ENCODE measurements around the gene CA12. TPM values are rescaled to one million over a fixed set of nuclear protein-coding genes. Genes with fewer than 3 reads are reported as not detected.

The CA12 gene
- total RNA-seq, 1 donor from 2014 or later, result 0.36 TPM

- DNase-seq (ENCODE audit: low spot score), result no peak
- no peak overlapping the region for H3K4me3 Mint-ChIP-seq
- intact Hi-C loops (cut with micrococcal nuclease), result loop anchor here (5.0 kb wide), 1 partner anchor 775 kb away; no protein-coding TSS in a partner anchor
- peaks cover 8% of the 10 kb centered on the region for H3K4me1 Mint-ChIP-seq (ENCODE audit: low read depth)
- no peaks in the 10 kb centered on the region for H3K9me3 Mint-ChIP-seq
- no peaks in the 10 kb centered on the region for H3K27me3 Mint-ChIP-seq (ENCODE audit: insufficient read depth)
- H3K36me3 Mint-ChIP-seq (ENCODE audit: low read depth), result peaks cover 2% of the 10 kb centered on the region
- no peak overlapping the region for H3K27ac Mint-ChIP-seq
Measured at GRCh38 chr15:63292241-63292640, 89.4 kb downstream of the CA12 start.

DNA sequence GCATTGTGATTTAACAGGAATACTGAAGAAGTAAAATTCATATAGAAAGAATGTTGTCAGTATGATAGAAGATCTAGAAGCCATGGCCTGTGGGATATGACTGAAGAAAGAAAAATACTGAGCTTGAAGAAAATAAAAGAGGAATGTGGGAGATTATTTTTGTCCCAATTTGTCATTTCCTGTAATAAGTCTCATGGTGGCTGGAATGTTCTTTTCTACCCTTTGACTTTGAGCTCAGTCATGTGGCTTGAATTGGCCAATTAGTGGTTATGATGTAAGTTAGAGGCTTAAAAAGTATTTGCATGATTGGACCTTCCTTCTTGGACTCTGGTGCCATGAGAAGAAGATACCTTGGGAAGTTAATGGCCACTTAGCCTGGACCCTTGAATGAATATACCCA lies 90.1 kb downstream of the CA12 start:
- Mint-ChIP-seq H3K9me3 (no peaks in the 10 kb centered on the region), H3K4me1 (ENCODE audit: low read depth) (peaks cover 8% of the 10 kb centered on the region), H3K36me3 (ENCODE audit: low read depth) (peaks cover 3% of the 10 kb centered on the region), H3K27me3 (ENCODE audit: insufficient read depth) (no peaks in the 10 kb centered on the region), H3K4me3 (no peak overlapping the region), H3K27ac (no peak overlapping the region)
- no peak for DNase-seq (ENCODE audit: low spot score)
- intact Hi-C loops (cut with micrococcal nuclease), result loop anchor here (5.0 kb wide), 1 partner anchor 776 kb away; no protein-coding TSS in a partner anchor

DNA sequence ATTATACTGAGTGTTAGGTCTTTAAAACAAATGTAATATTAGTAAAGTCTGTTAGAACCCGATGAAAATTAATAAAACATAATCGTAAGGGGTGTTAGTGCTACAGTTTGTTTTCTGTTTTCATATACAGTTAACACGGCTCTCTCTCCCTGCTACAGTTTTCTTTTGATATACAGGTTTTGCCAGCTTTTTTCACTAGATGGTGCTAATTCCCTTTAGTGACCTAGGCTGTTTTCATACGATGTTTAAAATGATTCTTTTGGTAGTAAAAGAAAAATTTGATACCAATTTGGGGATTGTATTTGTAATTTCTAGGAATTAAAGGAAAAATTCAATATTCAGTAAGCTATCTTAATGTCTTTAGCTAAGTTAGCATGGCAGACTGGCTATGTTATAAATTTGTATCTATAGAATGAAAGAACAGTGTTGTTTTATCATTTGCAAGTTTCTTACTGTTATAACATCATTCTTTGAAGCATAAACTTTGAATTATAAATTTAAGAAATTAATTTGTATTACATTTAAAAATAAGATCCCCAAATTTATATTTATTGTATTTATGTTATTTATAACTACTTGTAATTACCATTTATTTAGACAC lies 92.8 kb downstream of the CA12 start:
- Mint-ChIP-seq H3K4me1 (ENCODE audit: low read depth) (peaks cover 8% of the 10 kb centered on the region), H3K27ac (no peak overlapping the region), H3K27me3 (ENCODE audit: insufficient read depth) (peaks cover 3% of the 10 kb centered on the region), H3K4me3 (no peak overlapping the region), H3K36me3 (ENCODE audit: low read depth) (peaks cover 4% of the 10 kb centered on the region), H3K9me3 (no peaks in the 10 kb centered on the region)
- no peak for DNase-seq (ENCODE audit: low spot score)
- intact Hi-C loops (cut with micrococcal nuclease), result loop anchor here (1.0 to 2.0 kb wide), 2 partner anchors 114 to 178 kb away; no protein-coding TSS in a partner anchor

- peaks cover 8% of the 10 kb centered on the region for H3K4me1 Mint-ChIP-seq (ENCODE audit: low read depth)
- intact Hi-C loops (cut with micrococcal nuclease), result loop anchor here (1.0 to 2.0 kb wide), 2 partner anchors 115 to 178 kb away; no protein-coding TSS in a partner anchor
- H3K9me3 Mint-ChIP-seq, result no peaks in the 10 kb centered on the region
- H3K4me3 Mint-ChIP-seq, result no peak overlapping the region
- no peak overlapping the region for H3K27ac Mint-ChIP-seq
- H3K36me3 Mint-ChIP-seq (ENCODE audit: low read depth), result peaks cover 6% of the 10 kb centered on the region
- no peak for DNase-seq (ENCODE audit: low spot score)
- peaks cover 3% of the 10 kb centered on the region for H3K27me3 Mint-ChIP-seq (ENCODE audit: insufficient read depth)
Measured at GRCh38 chr15:63288342-63288741, 93.3 kb downstream of the CA12 start.

DNA sequence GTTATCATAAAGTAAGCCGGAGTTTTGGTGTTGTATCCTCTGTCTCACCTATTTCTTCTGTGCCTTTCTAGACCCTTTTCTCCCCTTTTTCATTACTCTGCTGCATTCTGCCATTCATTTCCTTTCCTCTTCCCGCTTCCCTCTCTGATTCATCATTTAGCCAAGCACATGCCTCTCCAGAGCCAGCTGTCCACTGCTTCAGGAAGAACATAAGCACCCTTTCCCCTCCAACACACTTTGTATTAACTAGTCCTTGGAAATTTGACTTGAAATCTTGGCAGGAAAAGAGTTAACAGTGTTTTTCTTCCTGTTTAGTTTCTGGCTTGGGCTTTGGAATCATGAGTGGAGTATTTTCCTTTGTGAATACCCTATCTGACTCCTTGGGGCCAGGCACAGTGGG lies 94.5 kb downstream of the CA12 start:
- Mint-ChIP-seq H3K27ac (no peak overlapping the region), H3K27me3 (ENCODE audit: insufficient read depth) (peaks cover 3% of the 10 kb centered on the region), H3K4me3 (no peak overlapping the region), H3K36me3 (ENCODE audit: low read depth) (peaks cover 6% of the 10 kb centered on the region), H3K4me1 (ENCODE audit: low read depth) (peaks cover 8% of the 10 kb centered on the region), H3K9me3 (no peaks in the 10 kb centered on the region)
- intact Hi-C loops (cut with micrococcal nuclease), result no loop called here
- no peak for DNase-seq (ENCODE audit: low spot score)

- peaks cover 3% of the 10 kb centered on the region for H3K27me3 Mint-ChIP-seq (ENCODE audit: insufficient read depth)
- H3K4me3 Mint-ChIP-seq, result no peak overlapping the region
- DNase-seq (ENCODE audit: low spot score), result no peak
- H3K36me3 Mint-ChIP-seq (ENCODE audit: low read depth), result peaks cover 6% of the 10 kb centered on the region
- intact Hi-C loops (cut with micrococcal nuclease), result no loop called here
- no peaks in the 10 kb centered on the region for H3K9me3 Mint-ChIP-seq
- H3K4me1 Mint-ChIP-seq (ENCODE audit: low read depth), result peaks cover 8% of the 10 kb centered on the region
- H3K27ac Mint-ChIP-seq, result no peak overlapping the region
Measured at GRCh38 chr15:63284335-63284734, 97.3 kb downstream of the CA12 start.

DNA sequence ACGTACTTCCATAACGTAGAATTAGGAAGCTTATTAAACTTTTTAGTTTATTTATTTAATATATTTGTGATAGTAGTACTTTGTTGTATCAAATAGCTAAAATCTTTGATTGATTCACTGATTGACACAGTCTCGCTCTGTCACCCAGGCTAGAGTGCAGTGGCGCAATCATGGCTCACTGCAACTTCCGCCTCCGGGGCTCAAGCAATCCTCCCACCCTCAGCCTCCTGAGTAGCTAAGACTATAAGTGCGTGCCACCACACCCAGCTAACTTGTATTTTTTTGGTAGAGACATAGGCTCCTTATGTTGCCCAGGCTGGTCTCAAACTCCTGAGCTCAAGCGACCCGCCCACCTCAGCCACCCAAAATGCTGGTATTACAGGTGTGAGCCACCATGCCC lies 98.5 kb downstream of the CA12 start:
- Mint-ChIP-seq H3K4me1 (ENCODE audit: low read depth) (no peaks in the 10 kb centered on the region), H3K36me3 (ENCODE audit: low read depth) (peaks cover 6% of the 10 kb centered on the region), H3K4me3 (no peak overlapping the region), H3K9me3 (no peaks in the 10 kb centered on the region), H3K27ac (no peak overlapping the region), H3K27me3 (ENCODE audit: insufficient read depth) (peaks cover 3% of the 10 kb centered on the region)
- intact Hi-C loops (cut with micrococcal nuclease), result no loop called here
- no peak for DNase-seq (ENCODE audit: low spot score)

GRCh38 chr15:63277893-63278456 lies 103.7 kb downstream of the CA12 start:
- Mint-ChIP-seq H3K27me3 (ENCODE audit: insufficient read depth) (no peaks in the 10 kb centered on the region), H3K27ac (peak overlapping the region; percentile 59), H3K4me3 (peak overlapping the region; percentile 79), H3K4me1 (ENCODE audit: low read depth) (peaks cover 33% of the 10 kb centered on the region), H3K36me3 (ENCODE audit: low read depth) (peaks cover 8% of the 10 kb centered on the region), H3K9me3 (no peaks in the 10 kb centered on the region)
- no peak for DNase-seq (ENCODE audit: low spot score)
- intact Hi-C loops (cut with micrococcal nuclease), result loop anchor here (1.0 to 5.0 kb wide), 5 partner anchors 46 to 231 kb away; partner anchors contain the start of genes LACTB and RPS27L

GRCh38 chr15:63277038-63277892 lies 104.4 kb downstream of the CA12 start, which contains the start of gene APH1B:
APH1B (plus strand) TSS chr15:63277605; CDS start chr15:63277624, 19 bp downstream.
- H3K9me3 Mint-ChIP-seq, result no peaks in the 10 kb centered on the region
- peak; percentile 80 for DNase-seq (ENCODE audit: low spot score)
- no peaks in the 10 kb centered on the region for H3K27me3 Mint-ChIP-seq (ENCODE audit: insufficient read depth)
- peak within 1 kb of the TSS; percentile 89 for H3K4me3 Mint-ChIP-seq
- intact Hi-C loops (cut with micrococcal nuclease), result loop anchor here (1.0 to 5.0 kb wide), 5 partner anchors 45 to 230 kb away; partner anchors contain the start of genes LACTB and RPS27L
- peaks cover 37% of the 10 kb centered on the region for H3K4me1 Mint-ChIP-seq (ENCODE audit: low read depth)
- H3K27ac Mint-ChIP-seq, result peak within 1 kb of the TSS; percentile 92
- H3K36me3 Mint-ChIP-seq (ENCODE audit: low read depth), result peaks cover 12% of the 10 kb centered on the region

DNA sequence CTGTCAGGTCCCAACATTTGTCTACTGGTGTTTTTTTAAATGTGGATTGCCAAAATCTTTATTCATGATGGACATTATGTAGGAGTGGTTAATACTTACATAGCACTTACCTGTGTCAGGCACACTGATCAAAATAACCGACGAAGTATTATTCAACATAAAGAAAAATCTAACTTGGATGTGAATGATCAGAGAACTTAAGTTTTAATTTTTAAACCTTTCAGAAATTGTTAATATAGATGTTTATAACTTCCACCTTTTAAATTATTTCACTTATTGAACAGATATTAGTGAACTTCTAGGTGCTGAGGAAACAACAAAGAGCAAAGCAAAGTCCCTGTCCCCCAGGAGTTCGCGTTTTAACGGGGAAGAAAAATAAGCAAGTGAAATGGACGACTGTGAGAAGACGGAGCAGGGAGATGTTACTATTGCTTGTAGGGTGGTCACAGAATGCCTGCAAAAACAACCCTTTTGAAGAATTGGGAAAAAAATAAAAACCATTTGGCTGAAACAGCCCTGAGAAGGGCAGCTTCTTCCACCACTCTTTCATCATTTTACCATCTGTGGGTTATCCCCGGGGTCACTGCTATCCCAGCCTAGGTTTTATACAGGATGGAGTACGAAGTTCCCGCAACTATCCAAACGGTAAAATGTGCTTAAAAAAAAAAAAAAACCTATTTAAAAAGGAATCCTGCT lies 105.2 kb downstream of the CA12 start:
- Mint-ChIP-seq H3K27me3 (ENCODE audit: insufficient read depth) (no peaks in the 10 kb centered on the region), H3K9me3 (no peaks in the 10 kb centered on the region), H3K4me1 (ENCODE audit: low read depth) (peaks cover 37% of the 10 kb centered on the region), H3K36me3 (ENCODE audit: low read depth) (peaks cover 12% of the 10 kb centered on the region), H3K27ac (peak overlapping the region; percentile 92), H3K4me3 (peak overlapping the region; percentile 89)
- no peak for DNase-seq (ENCODE audit: low spot score)
- intact Hi-C loops (cut with micrococcal nuclease), result loop anchor here (1.0 to 5.0 kb wide), 5 partner anchors 44 to 229 kb away; partner anchors contain the start of genes LACTB and RPS27L

DNA sequence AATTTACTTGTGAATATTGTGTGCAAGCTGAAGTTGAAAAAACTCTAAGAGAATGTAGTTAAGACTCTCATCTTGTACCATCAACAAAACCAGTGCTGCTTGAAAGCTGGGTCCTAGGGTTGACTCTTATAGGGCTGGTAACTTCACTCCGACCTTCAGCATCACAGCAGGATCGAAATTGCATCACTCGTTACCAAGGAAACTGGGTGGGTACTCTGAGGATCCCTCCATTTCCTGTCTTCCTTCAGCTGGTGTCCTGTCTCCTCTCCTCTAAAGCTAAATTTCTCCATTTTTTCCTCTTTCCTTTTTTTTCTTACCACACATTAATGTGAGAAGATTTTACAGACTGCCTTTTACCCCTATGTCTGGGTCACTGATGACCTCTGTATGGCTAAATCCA lies 107.2 kb downstream of the CA12 start:
- no peak for DNase-seq (ENCODE audit: low spot score)
- Mint-ChIP-seq H3K4me3 (no peak overlapping the region), H3K36me3 (ENCODE audit: low read depth) (peaks cover 19% of the 10 kb centered on the region), H3K27ac (peak overlapping the region; percentile 41), H3K4me1 (ENCODE audit: low read depth) (peaks cover 37% of the 10 kb centered on the region), H3K27me3 (ENCODE audit: insufficient read depth) (no peaks in the 10 kb centered on the region), H3K9me3 (no peaks in the 10 kb centered on the region)
- intact Hi-C loops (cut with micrococcal nuclease), result no loop called here

All from activated T-helper 1 cell treated with anti-CD3 and anti-CD28 coated beads, Interleukin-12 subunit alpha, Interleukin-12 subunit beta, Interleukin-2, Interleukin-4 antibody, amounts not matched to agents 30 ng/mL and 10 ng/mL and 1 ng/mL, durations not matched to agents 14 hours and 24 hours and 36 hours (primary cell).